ENCODE results near the gene BOLA1. TPM values are rescaled to one million over a fixed set of nuclear protein-coding genes. Genes with fewer than 3 reads are reported as not detected.
"Not testable (repeated sequence)": the region's sequence is repeated elsewhere in the genome, so short reads cannot be mapped to it uniquely, and the experiment has no call there.

The BOLA1 gene, protein sequence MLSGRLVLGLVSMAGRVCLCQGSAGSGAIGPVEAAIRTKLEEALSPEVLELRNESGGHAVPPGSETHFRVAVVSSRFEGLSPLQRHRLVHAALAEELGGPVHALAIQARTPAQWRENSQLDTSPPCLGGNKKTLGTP
- polyA plus RNA-seq (ENCODE audit: insufficient read length) = 11.7 TPM

GRCh38 chr1:149899460-149900284 is at the start of gene BOLA1:
TSS of gene BOLA1 (plus strand) at chr1:149899568. CDS start at chr1:149900060, 492 bp downstream.
- peak; percentile 91 for DNase-seq (ENCODE audit: low read depth)

GRCh38 chr1:149849947-149850360 is 49.4 kb upstream of the BOLA1 start:
- no peak for DNase-seq (ENCODE audit: low read depth)

- not testable (repeated sequence) for DNase-seq (ENCODE audit: low read depth)
Observed at GRCh38 chr1:149850732-149851345, 48.5 kb upstream of the BOLA1 start.

- not testable (repeated sequence) for DNase-seq (ENCODE audit: low read depth)
Observed at GRCh38 chr1:149851585-149852213, 47.7 kb upstream of the BOLA1 start.

- DNase-seq (ENCODE audit: low read depth) = not testable (repeated sequence)
Observed at GRCh38 chr1:149852263-149852662, 47.1 kb upstream of the BOLA1 start.

- DNase-seq (ENCODE audit: low read depth) = not testable (repeated sequence)
Observed at GRCh38 chr1:149860271-149860670, 39.1 kb upstream of the BOLA1 start.

DNA sequence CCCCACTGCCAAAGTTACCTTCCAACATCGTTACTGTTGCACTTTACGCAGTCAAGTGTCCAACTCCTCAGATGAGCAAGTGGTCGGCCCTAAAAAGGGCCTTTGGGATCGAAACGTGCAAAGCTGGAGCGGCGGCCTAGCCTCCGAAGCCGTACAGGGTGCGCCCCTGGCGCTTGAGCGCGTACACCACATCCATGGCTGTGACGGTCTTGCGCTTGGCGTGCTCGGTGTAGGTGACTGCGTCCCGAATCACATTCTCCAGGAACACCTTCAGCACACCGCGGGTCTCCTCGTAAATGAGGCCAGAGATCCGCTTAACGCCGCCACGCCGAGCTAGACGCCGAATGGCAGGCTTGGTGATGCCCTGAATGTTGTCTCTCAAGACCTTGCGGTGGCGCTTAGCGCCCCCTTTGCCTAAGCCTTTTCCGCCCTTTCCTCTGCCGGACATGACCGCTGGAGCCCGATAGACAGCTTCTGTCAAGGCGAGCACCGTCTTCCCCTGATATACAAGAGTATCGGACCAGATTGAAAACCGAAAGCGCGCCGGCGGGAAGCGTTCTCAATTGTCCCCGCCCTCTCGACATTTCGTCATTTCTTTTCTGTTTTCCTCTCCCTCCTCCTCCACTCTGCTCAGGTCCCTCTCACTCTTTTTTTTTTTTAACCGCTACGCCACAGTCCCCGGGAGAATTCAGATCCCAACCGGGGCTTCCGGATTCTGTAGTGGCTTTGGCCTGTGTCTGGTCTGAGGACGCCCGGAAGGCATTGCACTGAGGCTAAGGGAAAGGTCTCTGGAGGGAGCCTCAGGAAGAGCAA is 38.5 kb upstream of the BOLA1 start:
- DNase-seq (ENCODE audit: low read depth) = not testable (repeated sequence)

DNA sequence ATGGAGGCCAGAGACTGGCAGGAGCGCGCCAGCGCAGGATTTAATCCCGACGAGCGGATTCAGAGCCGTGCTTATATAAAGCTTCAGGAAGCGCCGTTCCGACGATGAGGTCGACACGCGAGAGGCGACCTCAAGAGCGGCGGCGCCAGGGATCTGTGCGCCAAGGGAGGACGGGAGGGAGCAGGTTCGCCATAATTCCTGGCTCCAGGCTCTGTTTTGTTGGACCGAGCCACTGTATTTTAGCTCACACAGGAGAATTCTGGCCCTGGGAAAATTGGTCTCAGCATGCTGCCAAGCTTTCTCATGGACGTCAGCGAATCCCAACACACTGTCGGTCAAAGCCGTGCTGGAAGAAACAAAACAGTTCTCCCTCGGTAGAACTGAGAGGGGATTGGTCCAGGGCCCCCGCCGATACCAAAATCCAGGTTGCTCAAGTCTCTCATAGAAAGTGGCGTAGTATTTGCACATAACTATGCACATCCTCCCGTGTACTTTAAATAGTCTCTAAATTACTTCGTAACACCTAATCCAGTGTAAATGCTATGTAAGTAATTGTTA is 37.8 kb upstream of the BOLA1 start:
- DNase-seq (ENCODE audit: low read depth) = not testable (repeated sequence)

DNA sequence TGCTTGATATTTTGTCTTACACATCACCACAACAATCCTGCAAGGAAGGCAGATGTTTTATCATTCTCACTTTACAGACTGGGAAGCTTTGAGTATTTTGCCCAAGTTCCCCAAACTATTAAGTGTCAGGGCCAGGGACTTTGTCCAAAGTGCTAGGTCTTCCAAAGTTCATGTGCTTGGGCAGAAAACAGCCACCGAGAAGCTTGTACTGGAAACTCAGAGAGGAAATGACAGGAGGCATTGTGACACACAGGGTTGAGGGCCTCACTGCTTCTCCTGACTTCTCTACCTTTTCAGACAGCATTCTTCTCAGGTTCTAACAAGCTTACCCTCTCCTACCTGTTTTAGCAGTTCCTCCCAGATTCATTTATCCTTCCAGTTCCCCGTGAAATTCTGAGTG is 32.5 kb upstream of the BOLA1 start:
- not testable (repeated sequence) for DNase-seq (ENCODE audit: low read depth)

DNA sequence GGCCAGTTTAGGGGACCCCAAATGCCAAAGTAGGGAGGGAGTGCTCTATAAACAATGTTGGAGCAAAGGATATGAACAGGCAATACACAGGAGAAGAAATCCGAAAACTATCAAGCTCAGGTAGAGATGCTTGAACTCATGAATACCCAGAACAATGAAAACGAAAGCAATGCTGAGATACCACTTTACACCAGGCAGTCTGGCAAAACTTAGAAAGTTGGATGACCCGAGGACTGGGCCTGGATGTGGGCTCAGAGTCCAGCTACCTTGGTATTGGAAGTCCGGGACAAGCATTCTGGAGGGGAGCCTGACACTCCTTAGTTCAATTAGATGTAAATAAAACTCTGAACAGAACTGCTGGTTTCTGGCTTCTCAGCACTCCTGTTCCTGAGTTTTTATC is 26.3 kb upstream of the BOLA1 start:
- DNase-seq (ENCODE audit: low read depth) = not testable (repeated sequence)

- no peak for DNase-seq (ENCODE audit: low read depth)
Observed at GRCh38 chr1:149877211-149877946, 22.0 kb upstream of the BOLA1 start.

GRCh38 chr1:149879556-149879955 is 19.8 kb upstream of the BOLA1 start:
- no peak for DNase-seq (ENCODE audit: low read depth)

DNA sequence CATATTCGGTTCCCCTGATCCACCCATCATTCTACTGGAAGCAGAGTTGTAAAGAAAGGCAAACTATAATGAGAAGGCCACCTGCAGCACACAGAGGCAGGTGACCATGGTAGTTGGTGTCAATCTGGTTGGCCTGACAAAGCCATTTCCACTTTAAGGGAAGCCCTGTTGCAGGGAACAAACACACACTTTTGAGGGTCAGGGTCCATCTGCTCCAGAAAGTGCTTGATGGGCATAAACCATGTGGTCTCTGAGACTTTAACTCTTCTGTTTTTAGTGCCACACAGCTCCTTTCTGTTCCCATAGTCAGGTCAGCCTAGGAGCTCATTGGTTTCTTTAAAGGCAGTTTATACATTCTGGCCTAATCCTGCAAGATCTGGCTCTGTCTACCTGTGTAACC is 17.5 kb upstream of the BOLA1 start:
- DNase-seq (ENCODE audit: low read depth) = no peak

GRCh38 chr1:149883598-149884247 is 15.6 kb upstream of the BOLA1 start:
- no peak for DNase-seq (ENCODE audit: low read depth)

DNA sequence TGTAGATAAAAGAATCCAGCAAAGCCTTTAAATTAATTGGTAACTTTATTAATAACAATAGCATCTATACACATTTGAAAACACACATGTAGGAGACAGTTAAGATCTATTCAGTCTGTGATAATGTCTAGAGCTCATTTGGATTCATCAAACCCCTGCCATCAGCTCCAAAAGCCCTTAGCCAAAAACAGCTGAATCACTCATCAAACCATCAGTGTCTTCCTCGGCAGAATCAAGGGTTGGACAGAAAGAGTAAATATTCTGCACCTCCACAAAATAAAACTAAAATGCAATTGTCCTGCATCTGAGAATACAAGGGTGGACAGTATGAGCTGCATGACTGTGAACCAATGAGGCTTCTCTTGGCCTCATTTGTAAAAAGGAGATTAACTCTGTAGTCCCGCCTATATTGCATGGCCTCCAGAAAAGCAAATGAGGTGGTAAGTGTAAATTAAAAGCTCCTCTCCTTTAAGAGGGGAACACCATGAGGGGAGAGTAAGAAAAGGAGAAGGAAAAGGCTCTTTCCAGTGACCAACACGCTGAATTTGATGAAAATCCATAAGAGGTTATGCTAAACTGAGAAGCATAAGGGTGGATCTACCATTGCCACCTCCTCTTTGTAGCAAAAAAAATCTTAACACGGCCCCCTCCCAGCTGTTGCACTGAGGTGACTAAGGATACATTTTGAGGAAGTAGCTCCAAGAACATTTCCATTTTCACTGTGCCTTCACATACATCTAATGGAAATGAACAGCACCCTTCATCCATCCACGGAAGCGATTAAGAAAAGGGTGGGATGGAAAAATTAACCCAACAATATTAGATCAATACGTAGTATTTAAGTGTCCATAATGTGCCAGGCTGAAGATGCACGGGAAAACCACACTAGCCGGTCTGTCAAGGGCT is 14.7 kb upstream of the BOLA1 start:
- peak; percentile 13 for DNase-seq (ENCODE audit: low read depth)

- DNase-seq (ENCODE audit: low read depth) = peak; percentile 70
Observed at GRCh38 chr1:149885339-149886120, 13.8 kb upstream of the BOLA1 start.

DNA sequence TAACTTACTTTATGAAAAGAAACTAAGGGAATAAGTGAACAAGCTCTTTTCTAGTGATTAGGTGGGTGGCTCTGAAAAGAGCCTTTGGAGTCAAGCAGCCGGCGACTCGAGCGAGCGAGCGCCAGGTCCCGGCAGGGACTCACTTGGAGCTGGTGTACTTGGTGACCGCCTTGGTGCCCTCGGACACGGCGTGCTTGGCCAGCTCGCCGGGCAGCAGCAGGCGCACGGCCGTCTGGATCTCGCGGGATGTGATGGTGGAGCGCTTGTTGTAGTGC is 13.3 kb upstream of the BOLA1 start:
- not testable (repeated sequence) for DNase-seq (ENCODE audit: low read depth)

Measured in forelimb muscle (tissue), 1 donor.